Measurements from ENCODE around the gene MSRB1. TPM values are rescaled to one million over a fixed set of nuclear protein-coding genes. Genes with fewer than 3 reads are reported as not detected.

Gene MSRB1
- polyA plus RNA-seq, 1 experiment, result 61.9 TPM

- POLR2A ChIA-PET, result no interaction called here
- H3K27me3 ChIP-seq (ENCODE audit: control insufficient read depth, insufficient read depth, low read length), result peaks cover 57% of the 10 kb centered on the region
- no peak for TF ChIP-seq CTCF (IDR thresholded peaks at IDR 0.05; ENCODE audit: insufficient read depth, low read depth, low read length)
- H3K4me3 ChIP-seq (ENCODE audit: low read depth, low read length), result no peak overlapping the region
- DNase-seq (ENCODE audit: low read depth), result no peak
- CTCF ChIA-PET, result no interaction called here
- no peaks in the 10 kb centered on the region for H3K36me3 ChIP-seq (ENCODE audit: control insufficient read depth, insufficient read depth, low read length)
These were observed 25.2 kb downstream of the MSRB1 start for GRCh38 chr16:1917665-1918350.

DNA sequence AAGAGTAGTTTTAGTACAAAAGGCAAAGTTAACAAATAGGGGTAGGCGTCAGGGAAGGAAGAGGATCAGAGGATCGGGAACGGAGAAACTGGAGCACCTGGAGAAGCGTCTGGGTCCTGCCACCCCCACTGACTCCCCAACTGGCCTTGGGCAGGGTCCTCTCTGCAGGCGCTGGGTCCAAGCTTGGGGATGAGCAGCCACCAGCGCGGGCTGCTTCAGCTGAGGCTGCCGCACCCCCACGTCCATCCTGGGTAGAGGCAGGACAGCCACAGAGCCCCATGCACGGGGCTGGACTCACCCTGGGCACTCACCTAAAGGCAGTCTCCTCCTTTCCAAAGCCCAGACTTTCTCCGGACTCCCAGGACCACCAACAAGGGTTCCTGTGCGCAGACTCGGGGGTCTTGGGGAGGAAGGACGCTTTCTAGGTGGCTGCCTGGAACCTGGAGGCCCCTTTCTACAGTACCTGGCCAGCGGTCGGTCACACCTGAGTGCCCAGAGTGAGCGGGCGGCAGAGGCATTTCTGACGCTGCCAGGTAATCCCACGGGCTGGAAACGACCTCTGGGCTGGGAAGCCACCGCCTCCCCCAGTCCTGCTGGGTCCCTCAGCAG lies 25.8 kb downstream of the MSRB1 start:
- Histone ChIP-seq H3K27me3 (ENCODE audit: control insufficient read depth, insufficient read depth, low read length) (peaks cover 54% of the 10 kb centered on the region), H3K36me3 (ENCODE audit: control insufficient read depth, insufficient read depth, low read length) (no peaks in the 10 kb centered on the region), H3K4me3 (ENCODE audit: low read depth, low read length) (no peak overlapping the region)
- TF ChIP-seq CTCF (IDR thresholded peaks at IDR 0.05; ENCODE audit: insufficient read depth, low read depth, low read length), result no peak
- POLR2A ChIA-PET, result no interaction called here
- no peak for DNase-seq (ENCODE audit: low read depth)
- CTCF ChIA-PET, result interaction anchor here (1.3 to 1.4 kb wide), 2 partner anchors 11 to 12 kb away, joined by 3 to 7 read pairs; no protein-coding TSS in a partner anchor

DNA sequence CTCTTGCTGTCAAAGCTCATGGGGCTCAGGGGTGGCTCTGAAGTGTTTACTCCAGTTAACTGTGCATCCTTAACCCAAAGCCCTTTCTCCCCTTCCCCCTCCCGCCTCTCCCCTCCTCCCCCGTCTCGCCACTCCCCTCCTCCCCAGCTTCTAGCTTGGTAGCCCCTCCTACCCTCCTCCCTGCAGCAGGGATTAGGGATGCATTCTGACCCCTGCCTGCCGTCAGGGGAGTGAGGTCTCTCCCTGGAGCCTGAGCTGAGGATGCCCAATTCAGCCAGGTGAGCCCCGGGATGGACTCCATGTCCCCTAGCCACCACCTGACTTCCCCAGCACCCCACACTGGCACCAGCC lies 26.4 kb downstream of the MSRB1 start:
- no peak for DNase-seq (ENCODE audit: low read depth)
- POLR2A ChIA-PET, result no interaction called here
- Histone ChIP-seq H3K27me3 (ENCODE audit: control insufficient read depth, insufficient read depth, low read length) (peaks cover 54% of the 10 kb centered on the region), H3K36me3 (ENCODE audit: control insufficient read depth, insufficient read depth, low read length) (no peaks in the 10 kb centered on the region), H3K4me3 (ENCODE audit: low read depth, low read length) (no peak overlapping the region)
- CTCF ChIA-PET, result interaction anchor here (1.3 to 1.4 kb wide), 2 partner anchors 11 to 12 kb away, joined by 3 to 7 read pairs; no protein-coding TSS in a partner anchor
- TF ChIP-seq CTCF (IDR thresholded peaks at IDR 0.05; ENCODE audit: insufficient read depth, low read depth, low read length), result no peak

DNA sequence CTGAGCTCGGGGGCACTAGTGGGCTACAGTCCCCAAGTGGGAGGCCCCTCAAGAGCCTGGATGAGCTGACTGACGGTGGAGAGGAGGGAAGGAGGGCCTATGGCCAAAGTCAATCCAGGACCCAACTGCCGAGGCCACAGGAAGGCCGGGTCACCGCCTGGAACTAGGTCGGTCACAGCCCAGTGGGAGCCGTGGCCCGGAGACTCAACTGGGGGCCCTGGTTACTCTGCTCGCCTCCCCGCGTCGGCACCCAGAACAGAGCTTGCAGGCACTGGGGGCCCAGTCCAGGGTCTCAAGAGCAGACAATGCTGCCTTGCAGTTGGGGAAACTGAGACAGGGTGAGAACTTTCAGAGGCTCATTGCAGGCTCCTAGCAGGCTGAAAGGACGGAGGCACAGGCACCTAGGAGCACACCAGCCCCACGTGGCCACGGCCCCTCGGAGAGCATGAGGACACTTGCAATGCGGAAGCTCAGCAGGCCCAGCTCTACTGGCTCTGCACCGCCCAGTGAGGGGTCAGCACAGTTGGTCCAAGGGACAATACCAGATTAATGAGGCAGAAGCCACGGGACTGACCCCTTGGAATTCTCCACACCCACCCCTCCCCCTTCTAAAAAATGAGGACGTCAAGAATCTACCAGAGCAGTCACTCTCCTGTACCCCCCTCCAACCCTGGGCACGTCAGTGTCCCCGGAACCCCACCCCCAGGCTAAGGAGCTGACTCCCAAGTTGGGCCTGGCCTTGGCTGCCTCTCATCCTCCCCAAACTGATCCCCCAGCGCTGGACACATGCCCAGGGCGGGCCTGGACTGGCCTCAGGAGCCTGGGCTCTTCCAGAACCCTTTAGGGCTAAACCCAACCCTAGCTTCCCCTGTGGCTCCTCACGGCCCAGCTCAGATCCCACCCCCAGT lies 27.0 kb downstream of the MSRB1 start:
- ChIA-PET POLR2A (no interaction called here), CTCF (interaction anchor here (1.3 to 1.6 kb wide), 3 partner anchors 8 to 13 kb away, joined by 3 to 7 read pairs (median 4); no protein-coding TSS in a partner anchor)
- DNase-seq (ENCODE audit: low read depth), result no peak
- Histone ChIP-seq H3K36me3 (ENCODE audit: control insufficient read depth, insufficient read depth, low read length) (no peaks in the 10 kb centered on the region), H3K4me3 (ENCODE audit: low read depth, low read length) (no peak overlapping the region), H3K27me3 (ENCODE audit: control insufficient read depth, insufficient read depth, low read length) (peaks cover 54% of the 10 kb centered on the region)
- TF ChIP-seq CTCF (IDR thresholded peaks at IDR 0.05; ENCODE audit: insufficient read depth, low read depth, low read length), result no peak

DNA sequence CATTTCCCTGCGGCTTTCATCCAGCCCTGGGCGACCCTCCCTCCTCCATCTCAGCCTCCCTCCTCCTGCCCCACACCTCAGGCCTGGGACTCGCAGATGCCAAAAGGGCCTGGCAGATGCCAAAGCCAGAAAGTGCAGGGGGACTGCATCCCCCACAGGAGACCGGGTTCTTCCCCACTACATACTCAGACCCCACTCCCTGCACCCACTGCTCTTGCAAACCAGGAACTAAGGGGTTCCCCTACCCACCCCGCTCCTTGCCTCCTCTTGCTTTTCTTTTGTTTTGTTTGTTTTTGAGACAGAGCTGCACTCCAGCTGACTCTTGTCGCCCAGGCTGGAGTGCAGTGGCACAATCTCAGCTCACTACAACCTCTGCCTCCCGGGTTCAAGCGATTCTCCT lies 28.0 kb downstream of the MSRB1 start:
- Histone ChIP-seq H3K36me3 (ENCODE audit: control insufficient read depth, insufficient read depth, low read length) (no peaks in the 10 kb centered on the region), H3K27me3 (ENCODE audit: control insufficient read depth, insufficient read depth, low read length) (peaks cover 50% of the 10 kb centered on the region), H3K4me3 (ENCODE audit: low read depth, low read length) (no peak overlapping the region)
- TF ChIP-seq CTCF (IDR thresholded peaks at IDR 0.05; ENCODE audit: insufficient read depth, low read depth, low read length), result no peak
- ChIA-PET CTCF (interaction anchor here (0.6 to 1.6 kb wide), 2 partner anchors 8 to 52 kb away, joined by 3 to 4 read pairs; no protein-coding TSS in a partner anchor), POLR2A (no interaction called here)
- no peak for DNase-seq (ENCODE audit: low read depth)
